Mesenteric fat pad (tissue), 1 donor: ENCODE data around the gene ZNF157. TPM values are rescaled to one million over a fixed set of nuclear protein-coding genes. Genes with fewer than 3 reads are reported as not detected.
"Not testable (repeated sequence)": the region's sequence is repeated elsewhere in the genome, so short reads cannot be mapped to it uniquely, and the experiment has no call there.

Experiments used
- DNase-seq: peaks from one replicate; pipeline ENCODE4 v3.0.0-alpha.2; 2020; ENCODE audit warnings: low spot score
- long read RNA-seq: library from polyadenylated mRNA; unstranded; transcript quantifications from one replicate; pipeline ENCODE4 v2.0.0, GENCODE V29; 2020
- total RNA-seq: library from RNA; stranded (reverse); fragmentation: NEBNext Ultra II Directional; extraction: Animal tissue kit (Norgen Biotek cat#: 25700); gene quantifications from one replicate; pipeline ENCODE4 v1.2.1, GENCODE V29; 2021
- donor health status: DM: yes; HTN: yes; CAD: no.

ZNF157 gene
- total RNA-seq = not detected
- long read RNA-seq = 0 reads

- DNase-seq = no peak
Observed at GRCh38 chrX:47370278-47370677, at the start of gene ZNF157. Gene ZNF157, plus strand, starts transcription at chrX:47370578. Its CDS starts 91 bp downstream, at chrX:47370669.

DNA sequence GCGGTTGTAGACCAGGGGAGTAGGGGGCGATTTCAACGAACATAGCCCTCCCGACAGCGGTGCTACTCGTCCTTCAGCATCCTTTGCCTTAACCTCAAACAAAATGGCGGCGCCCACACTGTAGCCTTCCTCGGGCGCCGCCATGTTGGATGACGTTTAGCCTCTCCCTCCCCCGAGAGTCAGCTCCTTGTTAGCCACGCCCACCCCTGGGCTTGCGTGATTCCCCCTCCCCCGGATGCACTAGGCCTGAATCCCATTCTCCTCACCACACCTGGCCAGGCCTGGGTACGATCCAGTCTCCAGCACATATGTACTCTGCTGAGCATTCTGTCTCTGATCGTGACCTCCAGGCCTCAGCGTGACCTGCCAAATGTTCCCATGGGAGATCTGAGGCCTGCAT, 49.0 kb upstream of the ZNF157 start:
- DNase-seq = no peak

DNA sequence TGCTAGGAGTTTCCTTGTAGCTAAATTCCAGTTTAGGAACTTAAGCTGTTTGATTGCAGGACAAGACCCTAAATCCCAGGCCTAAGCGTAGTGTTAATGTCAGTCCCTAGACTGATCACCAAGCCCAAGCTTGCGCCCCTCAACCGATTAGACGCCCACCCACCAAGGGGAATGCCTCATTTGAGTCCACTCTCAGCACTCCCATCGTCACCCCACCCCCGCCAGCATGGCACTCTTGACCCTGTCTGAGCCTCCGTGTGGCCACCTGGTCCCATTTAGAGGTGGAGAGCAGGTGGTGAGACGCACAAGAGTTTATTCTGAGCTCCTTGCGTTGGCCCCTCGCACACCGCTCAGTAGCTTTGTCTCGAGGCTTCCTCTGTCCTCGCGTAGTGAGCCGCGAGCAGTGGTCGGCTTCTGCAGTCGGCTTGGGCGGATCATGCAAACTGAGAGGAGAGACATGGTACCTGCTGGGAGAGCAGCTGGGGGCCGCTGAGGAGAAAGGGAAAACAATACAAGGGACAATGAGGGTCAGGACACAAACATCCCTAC, 48.5 kb upstream of the ZNF157 start:
- no peak for DNase-seq

GRCh38 chrX:47327902-47328301, 42.5 kb upstream of the ZNF157 start:
- DNase-seq = peak; percentile 3

DNA sequence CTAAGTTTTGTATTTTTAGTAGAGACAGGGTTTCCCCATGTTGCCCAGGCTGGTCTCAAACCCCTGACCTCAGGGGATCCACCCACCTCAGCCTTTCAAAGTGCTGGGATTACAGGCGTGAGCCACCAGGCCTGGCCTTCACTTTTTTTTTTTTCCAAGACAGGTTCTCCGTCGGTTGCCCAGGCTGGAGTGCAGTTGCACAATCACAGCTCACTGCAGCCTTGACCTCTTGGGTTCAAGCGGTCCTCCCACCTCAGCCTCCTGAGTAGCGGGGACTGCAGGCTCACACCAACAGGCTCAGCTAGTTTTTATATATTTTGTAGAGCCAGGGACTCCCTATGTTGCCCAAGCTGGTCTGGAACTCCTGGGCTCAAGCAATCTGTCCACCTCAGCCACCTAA, 37.6 kb upstream of the ZNF157 start:
- DNase-seq = not testable (repeated sequence)

DNA sequence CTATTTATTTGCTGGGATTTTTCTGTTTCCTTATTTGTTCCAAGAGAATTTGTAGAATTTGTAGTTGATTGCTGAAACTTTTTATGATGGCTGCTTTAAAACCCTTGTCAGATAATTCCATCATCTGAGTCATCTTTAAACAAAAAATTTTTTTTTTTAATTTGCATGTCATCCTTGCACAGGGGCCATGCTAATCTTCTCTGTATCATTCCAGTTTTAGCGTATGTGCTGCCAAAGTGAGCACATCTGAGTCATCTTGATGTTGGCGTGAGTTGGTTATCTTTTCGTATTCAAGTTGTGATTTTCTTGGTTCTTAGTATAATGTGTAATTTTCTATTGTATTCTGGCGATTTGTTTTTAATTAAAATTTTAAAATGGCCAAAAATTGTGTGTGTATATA, 18.7 kb upstream of the ZNF157 start:
- DNase-seq = no peak

DNA sequence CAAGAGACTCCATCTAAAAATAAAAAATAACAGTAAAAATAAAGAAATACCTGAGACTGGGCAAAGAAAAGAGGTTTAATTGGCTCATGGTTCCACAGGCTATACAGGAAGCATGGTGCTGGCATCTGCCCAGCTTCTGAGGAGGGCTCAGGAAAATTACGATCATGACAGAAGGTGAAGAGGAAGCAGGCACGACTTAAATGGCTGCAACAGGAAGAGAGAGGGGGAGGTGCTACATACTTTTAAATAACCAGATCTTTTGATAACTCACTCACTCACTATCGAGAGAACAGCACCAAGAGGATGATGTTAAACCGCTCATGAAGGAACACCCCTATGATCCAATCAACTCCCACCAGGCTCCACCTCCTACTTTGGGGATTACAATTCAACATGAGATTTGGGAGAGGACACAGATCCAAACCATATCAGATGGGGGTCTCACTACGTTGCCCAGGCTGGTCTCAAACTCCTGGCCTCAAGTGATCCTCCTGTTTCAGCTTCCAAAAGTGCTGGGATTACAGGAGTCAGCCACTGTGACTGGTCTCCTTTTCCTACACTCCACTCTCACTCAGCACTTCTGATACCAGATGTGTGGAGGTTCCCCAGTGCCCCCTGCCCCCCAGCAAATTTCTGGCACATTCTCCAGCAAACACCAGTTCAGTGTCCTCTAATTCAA, 11.9 kb upstream of the ZNF157 start:
- DNase-seq = no peak

DNA sequence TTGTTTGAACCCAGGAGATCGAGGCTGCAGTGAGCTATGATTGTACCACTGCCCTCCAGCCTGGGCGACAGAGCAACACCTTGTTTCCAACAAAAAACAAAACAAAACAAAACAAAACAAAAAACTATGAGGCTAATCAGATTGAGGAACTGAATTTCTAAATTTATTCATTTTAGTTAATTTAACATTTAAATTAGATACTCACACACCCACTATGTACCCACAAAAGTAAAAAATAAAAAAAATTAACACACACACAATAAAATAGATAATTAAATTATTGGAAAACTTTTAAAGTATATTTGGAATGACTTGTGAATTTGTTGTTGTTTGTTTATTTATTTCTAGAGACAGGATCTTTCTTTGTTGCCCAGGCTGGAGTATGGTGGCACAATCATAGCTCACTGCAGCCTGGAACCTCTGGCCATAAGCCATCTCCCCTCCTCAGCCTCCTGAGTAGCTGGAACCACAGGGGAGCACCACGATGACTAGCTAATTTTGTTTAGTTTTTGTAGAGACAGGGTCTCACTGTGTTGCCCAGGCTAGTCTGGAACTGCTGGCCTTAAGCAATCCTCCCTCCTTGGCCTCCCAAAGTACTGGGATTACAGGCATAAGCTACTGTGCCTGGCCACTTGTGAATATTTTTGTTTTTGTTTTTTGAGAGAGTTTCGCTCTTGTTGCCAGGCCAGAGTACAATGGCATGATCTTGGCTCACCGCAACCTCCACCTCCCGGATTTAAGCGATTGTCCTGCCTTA, 9.8 kb upstream of the ZNF157 start:
- DNase-seq = no peak

DNA sequence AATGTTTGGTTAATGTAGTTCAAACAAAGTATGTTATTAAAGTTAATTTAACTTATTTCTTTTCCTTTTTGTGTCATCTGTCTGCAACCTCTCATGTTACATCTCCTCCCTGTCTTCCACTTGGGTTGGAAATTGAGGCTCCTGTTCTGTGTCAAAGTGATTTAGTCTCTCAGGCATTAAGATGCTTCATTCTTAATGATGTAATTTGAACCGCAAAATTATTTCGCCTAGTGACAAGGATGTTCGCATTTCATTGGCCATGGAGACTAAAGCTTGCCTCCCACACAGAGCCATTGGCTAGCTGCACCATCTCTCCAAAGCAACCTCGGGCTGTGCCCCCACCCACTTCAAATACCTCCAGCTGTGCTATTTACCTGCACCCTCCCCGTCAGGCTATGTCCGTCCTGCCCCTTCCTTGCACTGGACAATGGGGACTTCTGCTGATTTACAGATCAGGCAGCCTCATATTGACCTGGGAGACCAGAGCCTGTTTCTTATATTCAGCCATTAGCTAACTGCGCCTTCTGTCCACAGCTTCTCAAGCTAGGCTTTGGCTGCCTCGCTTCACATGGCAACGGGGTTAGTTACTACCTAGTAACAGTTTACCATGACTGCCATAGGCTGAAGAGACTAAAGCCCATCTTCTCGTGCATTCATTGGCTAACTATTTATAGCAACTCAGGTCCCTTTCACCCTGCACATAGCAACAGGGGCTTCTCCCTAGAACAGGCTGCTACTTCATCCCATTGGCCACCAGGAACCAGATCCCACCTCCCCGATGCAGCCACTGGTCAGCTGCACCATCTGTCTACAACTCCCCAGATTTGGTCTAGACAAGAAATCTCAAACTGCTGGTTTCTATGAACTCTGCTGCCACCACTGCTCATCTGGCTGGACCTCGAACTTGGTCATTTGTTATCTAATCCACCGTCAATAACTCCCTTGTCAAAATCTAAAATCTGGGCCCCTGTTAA, 8.6 kb upstream of the ZNF157 start:
- no peak for DNase-seq

GRCh38 chrX:47366041-47366722, 4.2 kb upstream of the ZNF157 start:
- no peak for DNase-seq

DNA sequence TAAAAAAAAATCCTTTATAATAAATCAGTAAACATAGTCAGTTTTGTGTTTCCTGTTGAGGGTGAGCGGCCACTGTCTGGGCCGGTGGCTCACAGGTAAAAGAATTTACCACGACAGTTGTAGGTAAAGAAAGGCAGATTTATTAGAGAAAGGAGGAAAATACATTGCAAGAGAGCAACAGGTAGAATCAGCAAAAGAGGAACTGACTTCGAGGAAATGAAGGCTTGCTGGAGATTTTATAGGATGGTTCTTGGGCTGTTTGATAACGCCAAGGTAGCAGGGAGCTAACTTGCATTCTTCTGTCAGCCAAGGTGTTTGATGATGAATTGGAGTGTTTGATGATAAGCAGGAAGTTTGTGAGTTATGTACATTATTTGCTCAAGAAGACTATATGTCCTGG, 2.8 kb downstream of the ZNF157 start:
- no peak for DNase-seq

DNA sequence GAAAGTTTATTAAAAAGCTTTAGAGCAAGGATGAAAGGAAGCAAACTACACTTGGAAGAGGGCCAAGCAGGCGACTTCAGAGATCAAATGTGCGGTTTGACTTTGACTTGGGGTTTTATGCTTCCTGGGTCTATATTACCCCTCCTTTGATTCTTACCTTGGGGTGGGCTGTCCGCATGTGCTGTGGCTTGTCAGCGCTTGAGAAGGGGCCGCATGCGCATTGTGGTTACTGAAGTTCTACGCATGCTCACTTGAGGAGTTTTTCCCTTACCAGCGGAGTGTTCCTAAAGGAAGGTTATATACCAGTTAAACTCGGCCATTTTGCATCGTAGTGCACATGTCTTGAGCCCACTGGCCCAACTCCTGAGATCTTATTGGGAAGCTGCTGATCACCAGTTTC, 9.9 kb downstream of the ZNF157 start:
- no peak for DNase-seq

DNA sequence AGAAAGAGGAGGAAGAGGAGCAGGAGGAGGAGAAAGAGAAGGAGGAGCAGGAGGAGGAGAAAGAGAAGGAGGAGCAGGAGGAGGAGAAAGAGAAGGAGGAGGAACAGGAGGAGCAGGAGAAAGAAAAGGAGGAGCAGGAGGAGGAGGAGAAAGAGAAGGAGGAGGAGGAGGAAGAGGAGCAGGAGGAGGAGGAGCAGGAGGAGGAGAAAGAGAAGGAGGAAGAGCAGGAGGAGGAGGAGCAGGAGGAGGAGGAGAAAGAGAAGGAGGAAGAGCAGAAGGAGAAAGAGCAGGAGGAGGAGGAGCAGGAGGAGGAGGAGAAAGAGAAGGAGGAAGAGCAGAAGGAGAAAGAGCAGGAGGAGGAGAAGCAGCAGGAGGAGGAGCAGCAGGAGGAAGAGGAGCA, 10.5 kb downstream of the ZNF157 start:
- not testable (repeated sequence) for DNase-seq

- no peak for DNase-seq
Observed at GRCh38 chrX:47384502-47384901, 14.1 kb downstream of the ZNF157 start.

GRCh38 chrX:47390780-47391179, 20.4 kb downstream of the ZNF157 start:
- no peak for DNase-seq

DNA sequence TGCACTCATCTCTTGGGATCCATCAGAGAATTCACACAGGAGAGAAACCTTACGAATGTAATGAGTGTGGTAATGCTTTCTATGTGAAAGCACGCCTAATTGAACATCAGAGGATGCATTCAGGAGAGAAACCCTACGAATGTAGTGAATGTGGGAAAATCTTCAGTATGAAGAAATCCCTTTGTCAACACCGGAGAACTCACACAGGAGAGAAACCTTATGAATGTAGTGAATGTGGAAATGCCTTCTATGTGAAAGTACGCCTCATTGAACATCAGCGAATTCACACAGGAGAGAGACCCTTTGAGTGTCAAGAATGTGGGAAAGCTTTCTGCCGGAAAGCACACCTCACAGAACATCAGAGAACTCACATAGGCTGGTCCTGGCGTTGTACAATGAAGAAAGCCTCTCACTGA, 42.8 kb downstream of the ZNF157 start:
- no peak for DNase-seq

GRCh38 chrX:47420265-47420664, 49.9 kb downstream of the ZNF157 start:
- no peak for DNase-seq

GRCh38 chrX:47420962-47421361, 50.6 kb downstream of the ZNF157 start:
- DNase-seq = no peak

DNA sequence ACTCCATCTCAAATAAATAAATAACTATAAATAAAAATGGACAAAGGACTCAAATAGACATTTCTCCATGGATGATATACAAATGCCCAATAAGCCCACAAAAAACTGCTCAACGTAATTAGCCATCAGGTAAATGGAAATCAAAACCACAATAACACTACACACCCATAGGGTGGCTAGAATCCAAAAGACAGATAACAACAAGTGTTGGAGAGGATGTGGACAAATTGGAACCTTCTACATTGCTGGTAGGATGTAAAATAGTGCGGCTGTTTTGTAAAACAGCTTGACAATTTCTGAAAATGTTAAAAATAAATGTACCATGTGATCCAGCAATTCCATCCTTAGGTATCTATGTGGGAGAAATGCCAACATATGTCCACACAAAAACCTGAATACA, 52.1 kb downstream of the ZNF157 start:
- DNase-seq = no peak

- no peak for DNase-seq
Observed at GRCh38 chrX:47430925-47431324, 60.5 kb downstream of the ZNF157 start.

DNA sequence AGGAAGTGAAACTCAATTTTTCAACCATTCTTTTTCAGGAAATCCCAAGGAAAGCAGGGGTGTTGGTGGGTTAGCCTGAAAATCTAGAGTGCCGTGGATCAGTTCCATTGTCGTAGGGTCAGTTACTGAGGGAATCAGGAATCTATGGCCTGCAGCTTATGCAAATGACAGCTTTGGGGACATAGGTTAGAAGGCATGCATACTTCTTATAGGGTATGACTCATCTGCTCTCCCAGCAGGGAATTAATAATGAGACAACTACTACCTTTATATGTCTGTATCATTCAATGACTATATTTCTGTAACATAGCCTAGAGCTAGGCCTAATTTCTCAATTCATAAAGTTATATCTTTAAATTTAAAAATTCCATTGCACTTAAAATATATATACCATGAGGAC, 76.1 kb downstream of the ZNF157 start:
- no peak for DNase-seq
